ENCODE results near the gene ALDOC.
A peak's percentile ranks its signal among the peaks of the same experiment; 100 is the strongest.

Gene ALDOC

DNA sequence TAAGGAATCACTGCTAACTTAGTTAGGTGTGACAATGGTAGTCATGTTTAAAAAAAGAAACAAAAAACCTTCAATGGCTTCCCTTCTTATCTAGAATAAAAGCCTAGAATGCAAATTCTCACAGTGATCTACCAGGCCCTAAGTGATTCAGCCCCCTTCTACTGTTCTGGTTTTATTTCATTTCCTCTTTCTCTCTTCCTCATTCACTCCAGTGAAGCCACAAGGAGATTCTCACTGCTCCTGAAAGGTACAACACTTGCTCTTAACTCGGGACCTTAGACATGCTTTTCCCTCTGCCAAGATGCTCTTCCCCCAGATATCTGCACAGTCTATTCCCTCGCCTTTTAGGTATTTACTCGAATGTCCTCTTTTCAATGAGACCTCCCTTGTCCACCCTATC, 9.1 kb downstream of the ALDOC start:
- DNase-seq (ENCODE audit: low read depth), result peak; percentile 76
- TF ChIP-seq, protein P1, sequence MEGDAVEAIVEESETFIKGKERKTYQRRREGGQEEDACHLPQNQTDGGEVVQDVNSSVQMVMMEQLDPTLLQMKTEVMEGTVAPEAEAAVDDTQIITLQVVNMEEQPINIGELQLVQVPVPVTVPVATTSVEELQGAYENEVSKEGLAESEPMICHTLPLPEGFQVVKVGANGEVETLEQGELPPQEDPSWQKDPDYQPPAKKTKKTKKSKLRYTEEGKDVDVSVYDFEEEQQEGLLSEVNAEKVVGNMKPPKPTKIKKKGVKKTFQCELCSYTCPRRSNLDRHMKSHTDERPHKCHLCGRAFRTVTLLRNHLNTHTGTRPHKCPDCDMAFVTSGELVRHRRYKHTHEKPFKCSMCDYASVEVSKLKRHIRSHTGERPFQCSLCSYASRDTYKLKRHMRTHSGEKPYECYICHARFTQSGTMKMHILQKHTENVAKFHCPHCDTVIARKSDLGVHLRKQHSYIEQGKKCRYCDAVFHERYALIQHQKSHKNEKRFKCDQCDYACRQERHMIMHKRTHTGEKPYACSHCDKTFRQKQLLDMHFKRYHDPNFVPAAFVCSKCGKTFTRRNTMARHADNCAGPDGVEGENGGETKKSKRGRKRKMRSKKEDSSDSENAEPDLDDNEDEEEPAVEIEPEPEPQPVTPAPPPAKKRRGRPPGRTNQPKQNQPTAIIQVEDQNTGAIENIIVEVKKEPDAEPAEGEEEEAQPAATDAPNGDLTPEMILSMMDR (IDR thresholded peaks at IDR 0.05; ENCODE audit: low read depth, low read length), result no peak
- TF ChIP-seq, protein P2, sequence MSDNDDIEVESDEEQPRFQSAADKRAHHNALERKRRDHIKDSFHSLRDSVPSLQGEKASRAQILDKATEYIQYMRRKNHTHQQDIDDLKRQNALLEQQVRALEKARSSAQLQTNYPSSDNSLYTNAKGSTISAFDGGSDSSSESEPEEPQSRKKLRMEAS (IDR thresholded peaks at IDR 0.05; ENCODE audit: low read depth, low read length), result no peak
- no peak for TF ChIP-seq POLR2A (IDR thresholded peaks at IDR 0.05; ENCODE audit: extremely low read depth, insufficient read length)
- no peak for TF ChIP-seq MYC (IDR thresholded peaks at IDR 0.05; ENCODE audit: low read depth, low read length)
- no peak overlapping the region for H3K4me3 ChIP-seq (ENCODE audit: low read depth, low read length)

DNA sequence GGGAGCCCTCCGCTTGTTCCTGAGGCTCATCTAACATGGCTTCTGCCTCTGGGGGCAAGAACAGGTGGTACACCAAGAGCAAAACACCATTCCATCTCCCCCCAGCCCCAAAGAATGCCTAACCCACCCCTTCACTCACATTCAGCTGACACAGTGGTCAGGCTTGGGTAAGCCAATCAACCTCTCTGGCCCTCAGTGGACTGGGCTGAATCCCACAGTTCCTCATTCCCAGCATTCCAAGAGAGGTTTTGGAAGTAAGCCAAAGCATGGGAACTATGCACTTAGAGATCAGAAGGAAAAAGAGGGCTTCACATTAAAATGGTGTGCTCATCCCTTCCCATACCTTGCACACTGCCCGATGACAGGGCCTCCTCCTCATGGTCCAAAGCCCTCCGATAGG, 13.2 kb downstream of the ALDOC start:
- TF ChIP-seq POLR2A (IDR thresholded peaks at IDR 0.05; ENCODE audit: extremely low read depth, insufficient read length) (no peak), MYC (IDR thresholded peaks at IDR 0.05; ENCODE audit: low read depth, low read length) (no peak)
- TF ChIP-seq, protein P1 (IDR thresholded peaks at IDR 0.05; ENCODE audit: low read depth, low read length), result no peak
- TF ChIP-seq, protein P2 (IDR thresholded peaks at IDR 0.05; ENCODE audit: low read depth, low read length), result no peak
- no peak for DNase-seq (ENCODE audit: low read depth)
- H3K4me3 ChIP-seq (ENCODE audit: low read depth, low read length), result no peak overlapping the region

DNA sequence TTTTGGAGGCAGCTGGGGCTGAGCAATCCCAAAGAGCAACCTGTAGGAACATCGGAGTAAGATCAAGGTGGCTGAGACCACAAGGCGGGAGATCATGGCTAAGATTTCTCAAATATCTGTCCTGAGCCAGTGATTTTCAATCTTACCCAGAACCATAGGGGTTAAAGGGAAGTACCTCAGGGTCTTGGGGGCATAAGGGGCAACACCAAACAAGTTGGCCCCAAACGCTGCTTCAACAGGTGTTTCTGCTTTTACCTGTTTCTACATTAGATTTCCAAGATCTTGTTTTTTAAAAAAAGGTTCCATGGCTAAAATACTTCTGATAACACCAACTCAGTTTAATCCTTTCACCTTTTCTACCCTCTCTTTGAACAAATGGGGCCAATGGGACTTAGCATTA, 21.7 kb downstream of the ALDOC start:
- DNase-seq (ENCODE audit: low read depth), result no peak
- H3K4me3 ChIP-seq (ENCODE audit: low read depth, low read length), result no peak overlapping the region
- TF ChIP-seq, protein P1 (IDR thresholded peaks at IDR 0.05; ENCODE audit: low read depth, low read length), result no peak
- TF ChIP-seq, protein P2 (IDR thresholded peaks at IDR 0.05; ENCODE audit: low read depth, low read length), result no peak
- TF ChIP-seq MYC (IDR thresholded peaks at IDR 0.05; ENCODE audit: low read depth, low read length) (no peak), POLR2A (IDR thresholded peaks at IDR 0.05; ENCODE audit: extremely low read depth, insufficient read length) (no peak)

DNA sequence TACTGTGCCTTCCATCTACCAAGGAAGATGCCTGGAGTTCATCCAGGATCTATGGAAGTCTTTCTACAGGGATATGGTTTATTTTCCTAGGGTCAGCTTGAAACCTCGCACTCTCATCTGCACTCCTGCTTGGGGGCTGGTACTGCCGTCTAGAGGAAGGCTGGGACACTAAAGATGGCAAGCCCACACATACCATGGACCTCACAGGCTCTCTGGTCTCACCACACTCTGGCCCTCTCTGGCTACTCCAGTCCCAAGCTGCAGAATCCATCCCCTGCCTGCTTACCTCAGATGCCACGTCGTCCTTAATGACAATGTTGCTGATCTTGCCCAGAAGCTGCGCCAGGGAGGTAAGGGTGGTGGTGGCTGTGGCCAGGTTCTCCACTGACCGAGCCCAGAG, 22.1 kb downstream of the ALDOC start:
- TF ChIP-seq, protein P1 (IDR thresholded peaks at IDR 0.05; ENCODE audit: low read depth, low read length), result peak; percentile 65
- TF ChIP-seq MYC (IDR thresholded peaks at IDR 0.05; ENCODE audit: low read depth, low read length), result no peak
- H3K4me3 ChIP-seq (ENCODE audit: low read depth, low read length), result no peak overlapping the region
- peak; percentile 52 for DNase-seq (ENCODE audit: low read depth)

DNA sequence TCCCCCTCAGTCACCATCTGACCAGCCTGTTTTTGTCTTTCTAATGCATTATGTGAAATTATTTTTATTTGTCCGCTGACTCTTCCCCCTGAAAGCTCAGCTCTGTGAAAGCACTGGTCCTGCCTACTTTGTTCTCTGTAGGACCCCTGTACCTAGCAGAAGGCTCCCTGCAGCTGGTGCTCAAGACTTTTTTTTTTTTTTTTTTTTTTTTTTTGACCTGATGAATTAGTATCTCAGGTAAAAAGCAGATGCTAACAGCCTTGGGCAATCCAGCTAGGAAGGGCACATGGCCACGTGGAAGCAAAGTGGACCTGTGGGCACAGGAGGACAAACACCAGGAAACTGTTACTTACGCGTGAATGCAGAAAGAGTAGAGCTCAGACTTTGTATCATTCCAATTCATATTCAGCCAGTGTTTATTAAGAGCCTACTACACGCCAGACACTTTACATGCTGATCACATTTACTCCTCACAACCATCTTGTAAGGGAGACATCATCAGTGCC, 23.6 kb downstream of the ALDOC start:
- no peak for TF ChIP-seq MYC (IDR thresholded peaks at IDR 0.05; ENCODE audit: low read depth, low read length)
- no peak for TF ChIP-seq POLR2A (IDR thresholded peaks at IDR 0.05; ENCODE audit: extremely low read depth, insufficient read length)
- TF ChIP-seq, protein P1 (IDR thresholded peaks at IDR 0.05; ENCODE audit: low read depth, low read length), result no peak
- TF ChIP-seq, protein P2 (IDR thresholded peaks at IDR 0.05; ENCODE audit: low read depth, low read length), result no peak
- H3K4me3 ChIP-seq (ENCODE audit: low read depth, low read length), result no peak overlapping the region
- no peak for DNase-seq (ENCODE audit: low read depth)

Measured in NB4 (cell line).